ENCODE data around the gene RAG1.
A peak's percentile ranks its signal among the peaks of the same experiment; 100 is the strongest.
"Not testable (repeated sequence)": the region's sequence is repeated elsewhere in the genome, so short reads cannot be mapped to it uniquely, and the experiment has no call there.

The RAG1 gene

GRCh38 chr11:36567694-36568093 lies at the start of gene RAG1:
Gene RAG1, plus strand, starts transcription at chr11:36568007. Its CDS starts 5,298 bp downstream, at chr11:36573305.
- DNase-seq, result no peak

DNA sequence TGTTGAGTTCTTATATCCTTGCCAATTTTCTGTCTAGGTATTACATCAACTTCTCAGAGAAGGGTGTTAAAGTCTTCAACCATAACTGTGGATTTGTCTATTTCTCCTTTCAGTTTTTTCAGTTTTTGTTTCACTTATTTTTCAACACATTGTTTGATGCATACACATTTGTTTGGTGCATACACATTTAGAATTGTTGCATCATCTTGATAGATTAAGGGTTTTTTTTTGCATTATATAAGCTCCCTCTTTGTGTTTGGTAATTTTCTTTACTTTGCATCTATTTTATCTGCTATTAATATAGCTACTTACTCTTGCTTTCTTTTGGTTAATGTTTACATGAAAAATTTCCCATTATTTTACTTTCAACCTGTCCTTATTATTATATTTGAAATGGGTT lies 37.0 kb upstream of the RAG1 start:
- DNase-seq, result no peak

DNA sequence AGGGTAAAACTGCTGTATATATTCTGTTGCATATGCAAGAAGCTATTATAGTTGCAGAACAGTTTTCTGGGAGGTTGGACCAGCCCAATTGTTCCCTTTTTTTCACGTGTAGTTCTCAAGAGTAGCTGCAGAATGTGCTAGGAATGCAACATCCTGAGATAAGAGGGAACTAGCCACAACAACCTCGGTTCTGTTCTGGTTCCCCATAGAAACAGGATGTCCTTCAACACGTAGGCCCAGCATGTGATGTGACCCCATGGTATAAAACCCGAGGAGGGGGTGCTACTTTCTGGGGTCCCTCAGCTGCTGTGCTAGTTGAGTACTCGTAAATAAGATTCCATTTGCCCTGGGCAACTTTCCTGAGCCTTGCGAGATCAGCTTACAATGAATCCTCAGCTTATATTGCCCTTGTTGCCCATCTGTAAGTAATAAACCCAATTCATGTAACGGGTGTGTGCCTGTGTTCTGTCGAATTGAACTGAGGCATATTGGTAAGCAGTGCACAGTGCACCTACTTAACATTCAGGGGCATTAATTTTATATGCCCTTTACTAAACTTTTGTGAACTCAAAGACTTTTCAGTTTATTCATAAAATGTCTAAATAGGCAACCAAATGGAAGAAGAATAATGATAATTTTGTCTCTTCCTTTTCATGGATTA lies 34.7 kb upstream of the RAG1 start:
- no peak for DNase-seq

- DNase-seq, result no peak
These were observed 33.4 kb upstream of the RAG1 start for GRCh38 chr11:36534276-36534840.

DNA sequence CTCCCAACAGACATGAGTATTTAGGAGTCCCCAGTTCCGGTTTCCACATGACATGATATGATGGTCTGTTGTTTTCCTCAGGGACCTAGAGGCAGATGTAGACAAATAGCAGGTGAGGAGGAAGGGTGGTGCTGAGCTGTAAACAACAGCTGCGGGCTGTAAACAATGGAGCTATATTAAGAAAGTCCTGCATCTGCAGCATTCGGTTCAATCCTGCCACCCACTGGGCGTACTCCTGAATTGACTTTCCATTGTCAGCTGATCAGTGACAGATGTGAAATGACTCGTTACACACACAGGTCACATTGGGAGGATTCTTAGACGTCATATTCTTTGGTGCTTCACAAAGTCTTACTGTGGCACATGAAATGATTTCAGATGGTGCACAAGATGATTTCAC lies 26.8 kb upstream of the RAG1 start:
- DNase-seq, result peak; percentile 9

DNA sequence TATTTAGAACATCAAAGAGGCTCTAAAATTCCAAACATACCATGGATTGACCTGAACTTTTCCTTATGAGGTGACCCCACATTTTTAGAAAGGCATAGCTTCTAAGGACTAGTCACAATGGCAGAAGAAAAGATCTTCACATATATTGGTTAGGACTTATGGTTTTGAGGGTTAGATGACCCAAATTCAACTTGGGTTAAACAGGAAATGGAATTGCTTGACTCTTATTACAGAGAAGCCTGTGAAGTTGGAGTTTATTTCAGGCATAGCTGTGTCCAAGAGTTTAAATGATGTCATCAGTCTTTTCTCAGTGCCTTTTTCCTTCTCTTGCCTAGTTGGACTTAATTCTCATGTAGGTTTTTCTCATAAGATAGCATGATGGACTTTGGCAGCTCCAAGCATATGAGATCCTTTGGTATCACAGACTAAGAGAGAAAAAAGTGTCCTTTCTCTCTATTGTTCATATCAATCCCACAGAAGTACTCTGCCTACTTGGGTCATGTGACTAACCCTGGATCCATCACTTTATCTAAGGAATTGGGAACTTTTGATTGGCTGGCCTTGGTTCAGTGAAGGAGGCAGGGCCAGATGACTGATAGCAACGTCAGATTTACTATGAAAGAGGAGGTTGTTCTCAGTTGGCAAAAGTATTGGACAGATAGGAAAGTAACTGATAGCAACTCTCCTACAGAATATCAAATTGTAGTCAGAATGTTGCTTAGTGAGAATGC lies 17.3 kb upstream of the RAG1 start:
- DNase-seq, result no peak

- not testable (repeated sequence) for DNase-seq
These were observed 10.4 kb upstream of the RAG1 start for GRCh38 chr11:36557390-36557789.

DNA sequence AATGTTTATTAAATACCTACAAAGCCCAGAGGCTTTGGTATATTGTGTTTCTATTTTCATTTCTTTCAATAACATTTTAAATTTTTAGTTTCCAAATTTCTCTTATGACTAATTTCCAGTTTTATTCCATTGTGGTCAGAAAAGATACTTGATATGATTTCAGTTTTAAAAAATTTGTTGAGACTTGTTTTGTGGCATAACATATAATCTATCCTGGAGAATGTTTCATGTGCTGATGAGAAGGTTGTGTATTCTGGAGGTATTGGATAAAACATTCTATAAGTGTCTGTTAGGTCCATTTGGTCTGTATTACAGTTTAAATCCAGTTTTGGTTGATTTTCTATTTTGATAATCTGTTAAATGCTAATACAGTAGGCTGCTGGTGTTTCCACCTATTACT lies 9.8 kb upstream of the RAG1 start:
- DNase-seq, result no peak

GRCh38 chr11:36558571-36559413 lies 9.0 kb upstream of the RAG1 start:
- DNase-seq, result no peak

DNA sequence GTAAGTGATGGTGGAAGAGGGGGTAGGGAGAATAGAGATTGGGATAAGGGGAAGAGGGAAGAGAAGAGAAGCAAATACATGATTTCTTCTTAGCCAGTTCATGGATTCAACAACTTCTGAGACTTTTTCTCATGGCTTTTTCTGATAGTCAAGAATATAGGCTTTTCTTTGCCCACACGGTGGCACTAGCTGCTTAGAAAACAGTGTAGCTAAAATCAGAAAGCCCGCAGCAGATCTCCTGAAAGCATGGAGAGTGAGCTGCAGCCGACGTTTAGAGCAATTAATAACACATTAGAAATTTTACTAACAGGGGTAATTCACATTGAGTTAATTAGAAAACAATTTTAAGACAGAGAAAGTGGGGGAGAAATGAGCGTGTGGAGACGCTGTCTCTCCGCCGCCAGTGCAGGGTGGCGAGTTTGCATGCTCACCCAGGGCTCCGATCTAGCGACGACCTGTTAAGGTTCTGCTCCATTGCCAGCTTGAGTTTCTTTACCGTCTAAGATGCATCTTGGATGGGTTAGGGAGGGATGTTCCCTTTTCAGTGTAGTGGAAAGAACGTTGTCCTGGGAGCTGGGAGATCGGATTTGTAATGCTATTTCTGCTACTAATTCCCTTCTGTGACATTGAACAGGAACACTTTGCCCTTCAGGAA lies 3.3 kb upstream of the RAG1 start:
- DNase-seq, result no peak

GRCh38 chr11:36565031-36565610 lies 2.7 kb upstream of the RAG1 start:
- no peak for DNase-seq

DNA sequence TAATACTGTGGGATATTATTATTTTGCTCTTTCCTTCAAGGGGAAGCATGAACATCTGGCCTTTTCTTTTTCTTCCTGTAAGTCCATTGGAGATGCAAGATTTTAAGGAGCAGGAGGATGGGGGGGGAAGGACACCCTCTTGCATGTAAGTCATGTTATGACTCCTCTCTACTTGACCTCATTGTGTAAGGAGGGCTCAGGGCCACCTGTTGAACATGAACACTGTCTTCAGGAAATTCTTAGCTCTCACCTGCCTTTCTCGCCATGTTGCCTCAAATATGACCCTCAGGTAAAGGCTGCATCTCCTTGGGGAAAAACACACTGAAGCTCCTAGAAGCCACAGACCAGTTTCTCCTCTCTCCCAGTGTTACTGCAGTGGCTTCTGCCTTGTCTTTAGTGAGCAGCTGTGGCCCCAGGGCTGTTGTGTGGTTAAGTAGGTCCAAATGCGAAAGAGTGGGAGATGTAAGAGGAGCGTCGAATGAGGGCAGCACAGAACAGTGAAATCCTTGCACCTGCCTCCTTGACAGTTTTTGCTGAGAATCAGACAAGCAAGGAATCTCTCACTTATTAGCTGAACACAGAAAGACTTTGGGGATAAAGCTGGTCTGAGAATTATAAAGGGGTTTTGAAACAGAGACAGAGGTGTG lies 1.3 kb upstream of the RAG1 start:
- DNase-seq, result no peak

DNA sequence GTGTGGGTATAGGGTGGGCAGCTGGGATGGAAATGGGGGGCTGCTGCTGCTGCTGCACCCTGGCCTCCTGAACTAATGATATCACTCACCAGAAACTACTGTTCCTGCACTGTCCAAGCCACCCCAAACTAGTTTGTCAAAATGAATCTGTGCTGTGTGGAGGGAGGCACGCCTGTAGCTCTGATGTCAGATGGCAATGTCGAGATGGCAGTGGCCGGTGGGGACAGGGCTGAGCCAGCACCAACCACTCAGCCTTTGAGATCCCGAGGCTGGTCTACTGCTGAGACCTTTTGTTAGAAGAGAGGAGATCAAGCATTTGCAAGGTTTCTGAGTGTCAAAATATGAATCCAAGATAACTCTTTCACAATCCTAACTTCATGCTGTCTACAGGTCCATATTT lies 1.3 kb downstream of the RAG1 start:
- no peak for DNase-seq

DNA sequence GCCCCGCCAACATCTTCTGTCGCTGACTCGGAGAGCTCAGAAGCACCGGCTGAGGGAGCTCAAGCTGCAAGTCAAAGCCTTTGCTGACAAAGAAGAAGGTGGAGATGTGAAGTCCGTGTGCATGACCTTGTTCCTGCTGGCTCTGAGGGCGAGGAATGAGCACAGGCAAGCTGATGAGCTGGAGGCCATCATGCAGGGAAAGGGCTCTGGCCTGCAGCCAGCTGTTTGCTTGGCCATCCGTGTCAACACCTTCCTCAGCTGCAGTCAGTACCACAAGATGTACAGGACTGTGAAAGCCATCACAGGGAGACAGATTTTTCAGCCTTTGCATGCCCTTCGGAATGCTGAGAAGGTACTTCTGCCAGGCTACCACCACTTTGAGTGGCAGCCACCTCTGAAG lies 6.7 kb downstream of the RAG1 start:
- DNase-seq, result no peak

GRCh38 chr11:36577373-36577772 lies 9.6 kb downstream of the RAG1 start:
- DNase-seq, result no peak

GRCh38 chr11:36577859-36578258 lies 10.1 kb downstream of the RAG1 start:
- DNase-seq, result no peak

DNA sequence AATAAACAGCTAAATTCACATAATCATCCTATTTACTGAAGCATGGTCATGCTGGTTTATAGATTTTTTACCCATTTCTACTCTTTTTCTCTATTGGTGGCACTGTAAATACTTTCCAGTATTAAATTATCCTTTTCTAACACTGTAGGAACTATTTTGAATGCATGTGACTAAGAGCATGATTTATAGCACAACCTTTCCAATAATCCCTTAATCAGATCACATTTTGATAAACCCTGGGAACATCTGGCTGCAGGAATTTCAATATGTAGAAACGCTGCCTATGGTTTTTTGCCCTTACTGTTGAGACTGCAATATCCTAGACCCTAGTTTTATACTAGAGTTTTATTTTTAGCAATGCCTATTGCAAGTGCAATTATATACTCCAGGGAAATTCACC lies 10.7 kb downstream of the RAG1 start:
- no peak for DNase-seq

GRCh38 chr11:36581536-36581935 lies 13.7 kb downstream of the RAG1 start:
- DNase-seq, result no peak

GRCh38 chr11:36583667-36584066 lies 15.9 kb downstream of the RAG1 start:
- no peak for DNase-seq

DNA sequence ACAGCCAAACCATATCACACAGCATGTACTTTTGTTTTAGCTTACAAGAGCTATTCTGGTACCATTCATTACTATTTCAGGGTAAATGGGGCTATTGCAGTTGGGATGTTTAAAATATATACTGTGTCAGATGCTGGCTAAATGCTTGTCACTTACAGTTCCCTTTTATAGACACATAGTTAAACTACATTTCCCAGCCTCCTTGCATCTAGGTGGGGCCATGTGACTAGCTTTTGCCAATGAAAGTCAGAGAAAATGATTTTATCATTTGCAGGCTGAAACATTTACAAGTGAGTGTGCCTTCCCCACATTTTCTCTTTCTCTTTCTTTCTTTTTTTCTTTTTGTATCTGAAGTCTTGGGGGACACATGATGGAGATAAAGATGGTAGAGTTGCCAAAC lies 18.7 kb downstream of the RAG1 start:
- no peak for DNase-seq

- DNase-seq, result no peak
These were observed 20.3 kb downstream of the RAG1 start for GRCh38 chr11:36588099-36588498.

- DNase-seq, result no peak
These were observed 22.7 kb downstream of the RAG1 start for GRCh38 chr11:36590513-36590912.
